GM18867 (cell line): Measurements from ENCODE around the gene HOXD4.

ENCODE experiments used
- ATAC-seq: cut with Tn5 transposase; IDR thresholded peaks from one replicate; pipeline ENCODE4 v1.9.1; 2021; ENCODE audit warnings: mild to moderate bottlenecking, moderate library complexity; ENCODE audit not compliant: unreplicated experiment

The HOXD4 gene

DNA sequence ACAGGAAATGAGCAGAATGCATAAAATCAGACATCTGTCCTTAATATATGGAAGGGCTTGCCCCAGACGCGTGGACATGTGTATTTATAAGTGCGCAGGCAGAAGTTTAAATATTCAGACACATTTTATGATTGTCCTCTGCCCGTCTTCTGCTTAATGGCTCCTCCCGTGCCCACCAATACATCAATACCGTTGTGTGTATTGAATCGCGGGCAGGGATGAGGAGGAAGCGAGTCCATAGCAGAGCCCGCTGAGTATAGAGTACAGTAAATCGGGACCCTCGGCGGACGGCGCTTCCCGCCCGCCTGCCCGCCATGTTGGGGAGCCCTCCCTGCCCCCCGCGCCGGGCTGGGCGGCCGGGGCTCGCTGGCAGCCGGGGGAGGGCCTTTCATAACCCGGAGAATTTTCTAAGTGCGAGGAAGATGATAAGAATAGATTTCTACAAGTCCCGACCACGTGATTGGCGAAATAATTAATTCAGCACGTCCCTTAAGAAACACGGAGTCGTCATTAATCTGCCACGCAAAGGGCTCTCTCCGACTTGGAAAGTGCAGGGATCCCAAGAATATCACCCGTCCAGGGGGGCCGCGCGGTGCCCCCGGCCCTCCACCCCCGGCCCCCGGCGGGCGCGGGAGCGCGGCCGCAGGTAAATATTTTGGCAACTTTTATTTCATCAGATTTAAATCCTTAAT is 5.6 kb downstream of the HOXD4 start, which contains the start of gene HOXD3:
HOXD3 (plus strand) TSS at position 501 of the 692 bp plus-strand sequence. CDS start 11,808 bp downstream, outside the sequence.
- no peak for ATAC-seq

DNA sequence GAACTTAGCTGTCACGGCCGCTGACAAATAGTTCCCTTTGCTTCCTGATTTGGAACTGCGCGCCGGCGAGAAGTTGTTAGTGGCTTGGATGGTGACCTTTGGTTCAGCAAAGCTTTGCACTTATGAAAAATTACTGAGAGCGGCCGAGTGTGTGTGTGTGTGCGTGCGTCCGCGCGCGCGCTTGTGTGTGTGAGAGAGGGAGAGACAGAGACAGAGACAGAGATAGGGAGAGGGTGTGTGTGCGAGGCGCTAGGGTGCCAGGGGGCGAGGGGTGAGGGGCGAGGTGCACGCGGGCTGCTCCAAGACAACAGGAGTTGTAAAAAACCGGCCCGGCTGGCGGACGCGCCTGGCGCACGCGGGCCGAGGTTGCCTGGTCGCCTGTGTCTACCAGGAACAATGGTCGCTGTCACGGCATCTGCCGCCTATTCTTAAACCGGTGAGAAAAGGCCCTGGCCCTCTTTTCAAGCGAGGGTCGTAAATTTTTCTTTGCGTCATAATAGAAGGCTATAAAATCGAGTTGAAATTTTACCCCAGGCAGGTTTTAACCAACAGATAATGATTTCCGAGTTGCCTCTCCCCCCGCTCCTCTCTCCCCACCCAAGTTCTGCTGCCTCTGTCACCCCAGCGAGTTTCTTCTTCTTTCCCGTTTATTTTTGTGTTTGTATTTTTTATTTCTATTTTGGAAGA is 6.3 kb downstream of the HOXD4 start:
- no peak for ATAC-seq

DNA sequence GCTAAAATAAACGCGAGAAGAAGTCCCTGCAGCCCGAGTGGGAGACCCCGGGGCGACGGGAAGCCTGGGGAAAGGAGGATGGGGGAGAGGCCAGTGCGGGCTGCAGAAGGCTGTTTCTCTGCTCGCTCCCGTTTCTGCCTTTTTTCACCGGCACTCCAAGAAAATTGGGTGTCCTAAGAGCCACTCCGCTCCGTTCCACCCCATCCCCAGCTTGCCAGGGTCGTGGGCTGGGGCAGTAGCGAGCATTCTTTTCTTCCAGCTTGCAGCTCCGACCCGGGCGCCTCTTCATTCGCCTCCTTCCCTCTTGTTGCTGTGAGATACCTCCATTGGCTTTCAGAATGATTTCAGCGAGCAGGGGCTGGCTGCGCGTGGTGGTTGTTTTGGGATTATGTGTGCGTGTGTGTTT is 6.8 kb downstream of the HOXD4 start:
- ATAC-seq, result no peak

DNA sequence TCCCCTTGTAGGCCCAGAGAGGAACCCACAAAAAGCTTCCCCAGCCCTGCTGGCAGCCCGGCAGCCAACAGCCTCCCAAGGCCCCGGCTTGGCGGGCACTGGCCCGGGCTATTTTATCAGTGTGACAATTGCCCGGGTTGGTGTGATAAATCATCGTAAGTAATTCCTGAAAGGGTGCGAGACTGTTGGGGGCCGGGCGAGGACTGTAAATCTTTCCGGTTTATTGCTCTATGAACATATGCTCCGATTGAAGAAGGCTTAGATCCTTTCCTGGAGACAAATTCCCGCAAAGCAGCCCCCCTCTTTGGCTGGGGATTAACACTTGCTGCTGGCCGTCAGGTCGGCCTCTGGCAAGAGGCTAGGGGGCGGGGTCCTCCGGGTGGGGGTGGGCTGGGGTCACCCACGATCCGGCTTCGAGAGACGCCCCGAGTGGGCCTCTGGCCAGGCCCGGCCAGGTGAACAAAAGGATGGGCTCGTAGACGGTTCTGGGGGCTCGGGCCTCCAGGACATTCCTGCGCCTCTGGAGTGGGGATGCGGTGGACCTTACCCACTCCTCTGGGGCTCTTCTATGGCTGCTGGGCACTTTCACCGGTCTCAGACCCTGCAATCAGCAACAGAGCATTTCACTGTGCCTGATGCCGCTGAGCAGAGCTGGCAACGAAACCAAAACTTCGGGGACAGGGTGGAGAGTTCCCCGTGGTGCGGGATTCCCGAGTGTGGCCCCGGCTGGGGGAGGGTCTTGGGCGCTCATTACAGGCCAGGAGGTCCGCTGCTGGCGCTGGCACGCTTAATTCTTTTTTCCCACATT is 7.7 kb downstream of the HOXD4 start:
- ATAC-seq, result no peak

DNA sequence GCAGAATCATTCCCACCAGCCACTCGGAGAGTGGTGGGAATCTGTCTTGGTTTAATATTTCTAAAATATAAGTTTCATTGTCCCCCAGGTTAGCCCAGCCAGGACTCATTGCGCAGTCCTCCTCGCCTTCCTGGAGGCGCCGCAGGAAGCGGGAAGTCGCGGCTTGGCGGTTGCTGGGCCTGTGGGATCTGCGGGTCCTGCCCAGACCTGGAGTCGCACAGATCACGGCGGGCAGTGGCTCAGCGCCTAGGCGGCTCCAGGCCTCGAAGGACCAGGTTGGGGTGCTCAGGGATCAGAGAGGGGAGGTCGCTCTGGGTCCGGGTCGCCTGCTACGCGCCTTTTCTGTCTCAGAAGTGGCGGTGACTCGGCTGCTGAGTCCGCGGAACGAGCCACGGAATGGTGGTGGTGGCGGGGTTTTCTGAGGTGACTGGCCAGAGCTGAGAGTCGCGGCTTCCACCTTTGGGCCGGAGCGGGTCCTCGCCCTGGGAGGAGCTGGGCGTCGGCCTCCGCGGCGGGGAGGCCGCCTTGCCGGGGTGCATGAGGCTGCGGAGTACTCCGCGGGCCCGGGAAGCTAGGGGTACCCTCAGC is 8.4 kb downstream of the HOXD4 start:
- ATAC-seq, result no peak

DNA sequence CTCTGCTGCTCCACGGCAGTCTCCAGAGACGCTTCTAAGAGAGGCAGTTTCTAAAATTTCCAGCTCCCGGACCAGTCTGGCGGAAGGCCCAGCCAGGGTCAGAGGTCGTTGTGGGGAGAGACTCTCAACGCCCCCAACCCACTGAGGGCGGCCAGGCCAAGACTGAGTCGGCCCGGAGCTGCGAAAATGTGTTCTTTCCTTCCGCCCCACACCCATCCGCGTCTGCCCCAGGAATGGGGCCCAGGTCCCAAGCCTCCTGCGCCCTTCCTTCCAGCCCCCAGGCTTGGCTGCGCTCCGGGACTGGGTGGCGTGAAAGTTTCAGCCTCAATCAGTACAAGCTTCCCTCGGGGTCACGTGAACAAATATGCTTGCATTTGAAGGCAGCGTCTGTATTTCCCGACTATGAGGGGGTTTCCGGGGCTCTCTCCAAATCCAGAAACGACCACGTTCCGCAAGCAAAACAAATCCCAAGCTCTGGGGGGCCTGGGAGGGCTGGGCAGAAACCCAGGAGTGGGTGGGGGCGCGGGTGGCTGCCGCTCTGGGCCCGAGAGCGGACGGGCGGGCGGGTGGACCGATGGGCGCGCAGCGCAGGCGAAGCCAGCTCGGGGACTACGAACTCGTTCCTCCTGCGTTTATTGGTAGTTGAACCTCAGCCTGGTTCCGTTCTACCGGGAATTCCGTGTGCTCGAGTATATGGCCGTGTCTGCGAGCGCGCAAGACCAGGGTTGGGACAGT is 9.1 kb downstream of the HOXD4 start:
- no peak for ATAC-seq

DNA sequence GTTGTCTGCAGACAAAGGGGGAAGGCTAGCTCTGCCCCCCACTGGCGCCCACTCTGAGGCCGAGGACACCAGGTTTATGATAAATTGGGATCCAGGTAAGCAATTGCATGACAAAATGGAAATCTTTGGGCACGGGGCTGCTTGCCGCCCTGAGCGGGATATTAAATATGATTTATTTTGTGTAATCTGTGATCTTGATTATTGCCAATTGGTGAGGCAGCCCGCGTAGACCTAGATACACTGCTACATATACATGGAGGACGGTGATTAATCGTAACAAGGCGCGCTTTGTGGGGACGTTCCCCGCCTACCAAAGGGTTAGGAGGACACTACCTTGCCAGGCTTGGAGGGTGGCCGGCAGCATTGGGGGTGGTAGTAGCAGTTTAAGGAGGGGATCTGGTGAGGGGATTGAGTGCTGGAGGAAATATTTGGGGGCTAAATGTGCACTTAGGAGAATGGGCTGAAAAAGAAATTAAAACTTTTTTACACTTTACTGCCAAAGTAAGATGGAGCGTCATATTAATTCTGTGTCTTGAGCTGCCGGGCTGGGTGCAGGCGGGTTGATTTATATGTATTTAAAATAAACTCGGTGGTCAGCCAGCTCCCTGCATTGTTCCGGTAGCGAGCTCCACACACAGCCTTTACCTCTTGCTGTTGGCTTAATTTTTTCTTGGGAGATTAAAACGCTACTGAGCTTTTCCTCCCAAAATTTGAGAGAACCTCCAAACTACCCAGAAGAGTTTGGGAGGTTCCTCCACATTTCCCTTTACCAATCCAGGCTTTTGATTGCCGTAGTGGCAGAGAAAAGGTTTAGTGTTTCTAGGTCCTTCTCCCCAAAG is 9.9 kb downstream of the HOXD4 start:
- no peak for ATAC-seq

DNA sequence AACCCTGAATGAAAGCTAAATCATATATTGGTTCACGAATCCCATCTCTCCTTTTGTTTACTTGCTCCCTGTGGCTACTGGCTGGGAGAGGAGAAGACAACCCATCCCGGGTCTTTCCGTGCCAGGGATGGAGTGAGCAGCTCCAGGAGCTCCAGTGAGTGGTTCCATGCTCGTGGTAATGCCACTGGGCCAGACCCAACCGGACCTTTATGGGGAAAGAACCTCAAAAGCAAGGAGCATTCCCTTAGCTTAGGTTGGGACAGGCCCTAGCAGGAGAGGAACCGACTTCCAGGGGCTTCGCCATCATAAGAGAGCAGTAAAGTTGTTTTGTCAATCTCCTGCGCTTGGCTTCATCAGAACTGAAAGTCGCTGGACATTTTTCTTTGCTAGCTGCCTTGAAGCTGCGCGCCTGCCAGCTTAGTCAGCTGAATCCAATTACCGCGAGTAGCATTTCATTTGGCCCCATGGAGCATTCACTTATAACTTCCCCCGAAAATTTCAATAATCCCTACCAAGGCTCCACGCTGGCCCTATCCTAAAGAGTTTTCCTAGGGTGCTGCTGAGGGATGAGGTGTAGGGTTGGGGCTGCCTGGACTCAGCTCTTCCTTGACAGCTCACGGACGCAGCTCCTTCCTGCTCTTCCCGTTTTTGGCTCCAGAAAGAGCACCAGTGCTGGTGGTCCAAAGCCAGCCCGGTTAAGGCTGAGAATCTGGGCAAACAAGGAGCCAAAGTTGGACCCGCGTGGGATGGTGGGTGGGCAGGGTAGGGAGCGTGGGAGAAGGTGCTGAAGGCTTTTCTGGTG is 10.7 kb downstream of the HOXD4 start:
- no peak for ATAC-seq

DNA sequence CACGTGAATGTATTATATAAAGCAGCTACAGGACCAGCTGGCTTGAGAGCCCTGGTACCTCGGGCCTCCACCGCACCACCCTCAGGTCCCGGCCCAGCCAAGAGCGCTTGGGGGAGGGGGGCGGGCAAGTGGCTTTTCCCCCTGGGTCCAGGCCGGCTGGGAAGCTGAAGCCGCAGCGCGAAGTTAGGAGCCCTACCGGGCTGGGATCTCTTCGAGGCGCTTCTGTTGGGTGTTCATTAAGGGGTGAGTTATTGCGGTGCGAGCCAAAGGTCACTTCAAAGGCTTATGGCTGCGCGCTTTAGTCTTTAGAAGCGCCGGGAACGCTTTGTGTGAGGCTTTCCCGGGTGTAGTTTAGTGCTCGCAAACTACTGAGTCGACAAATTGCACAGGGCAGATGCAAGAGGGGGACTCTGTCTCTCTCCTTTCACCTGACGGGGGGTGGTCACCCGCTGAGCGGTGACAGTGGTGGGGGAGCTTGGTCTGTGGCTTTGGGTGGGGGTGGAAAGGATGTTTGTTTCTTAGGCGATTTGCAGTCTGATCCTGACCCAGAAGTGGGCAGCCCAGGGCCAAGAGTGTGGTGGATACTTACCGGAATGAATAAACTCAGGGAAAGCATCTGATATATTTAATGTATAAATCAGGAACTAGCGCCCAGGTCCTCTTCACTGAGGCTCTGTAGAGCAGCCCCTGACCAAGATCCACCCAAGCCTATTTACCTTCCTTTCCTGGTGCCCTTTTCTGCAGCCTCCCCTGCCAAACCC is 11.7 kb downstream of the HOXD4 start:
- ATAC-seq, result no peak

DNA sequence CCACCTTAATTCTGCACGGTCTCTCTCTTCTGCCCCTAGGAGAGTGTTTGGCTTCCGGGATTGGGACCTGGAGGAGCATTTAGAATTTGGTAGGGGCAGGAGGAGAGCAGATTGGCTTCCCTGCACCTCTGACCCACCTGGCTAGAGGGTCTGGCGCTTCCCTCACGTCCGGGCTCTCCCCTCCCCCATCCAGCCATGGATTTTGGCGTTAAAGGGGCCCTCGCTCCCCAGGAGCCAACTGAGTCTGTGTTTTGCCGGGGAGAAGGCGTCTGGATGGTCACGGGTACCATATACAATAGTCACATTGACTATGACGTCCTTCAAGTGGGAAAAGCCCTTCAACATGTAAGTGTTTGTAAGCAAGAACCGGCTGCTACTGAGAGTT is 12.3 kb downstream of the HOXD4 start:
- no peak for ATAC-seq

DNA sequence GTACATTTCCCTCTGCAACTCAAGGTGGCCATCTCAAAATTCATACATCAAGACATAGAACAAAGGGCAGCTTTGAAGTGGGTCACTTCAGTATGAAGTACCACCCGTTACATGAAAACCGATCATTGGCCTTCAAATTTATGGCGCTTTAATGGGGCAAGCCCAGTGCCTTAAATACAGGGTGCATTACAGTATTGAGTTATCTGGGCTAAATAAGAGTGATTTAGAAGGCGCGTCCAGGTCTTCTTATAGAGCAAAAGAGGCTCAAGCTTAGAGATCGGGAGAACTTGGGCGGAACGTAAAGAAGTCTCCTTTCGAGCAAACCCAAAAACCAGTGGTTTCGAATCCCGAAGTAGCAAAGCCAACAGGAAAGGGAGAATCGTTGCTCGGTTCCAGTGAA is 12.9 kb downstream of the HOXD4 start:
- ATAC-seq, result no peak

DNA sequence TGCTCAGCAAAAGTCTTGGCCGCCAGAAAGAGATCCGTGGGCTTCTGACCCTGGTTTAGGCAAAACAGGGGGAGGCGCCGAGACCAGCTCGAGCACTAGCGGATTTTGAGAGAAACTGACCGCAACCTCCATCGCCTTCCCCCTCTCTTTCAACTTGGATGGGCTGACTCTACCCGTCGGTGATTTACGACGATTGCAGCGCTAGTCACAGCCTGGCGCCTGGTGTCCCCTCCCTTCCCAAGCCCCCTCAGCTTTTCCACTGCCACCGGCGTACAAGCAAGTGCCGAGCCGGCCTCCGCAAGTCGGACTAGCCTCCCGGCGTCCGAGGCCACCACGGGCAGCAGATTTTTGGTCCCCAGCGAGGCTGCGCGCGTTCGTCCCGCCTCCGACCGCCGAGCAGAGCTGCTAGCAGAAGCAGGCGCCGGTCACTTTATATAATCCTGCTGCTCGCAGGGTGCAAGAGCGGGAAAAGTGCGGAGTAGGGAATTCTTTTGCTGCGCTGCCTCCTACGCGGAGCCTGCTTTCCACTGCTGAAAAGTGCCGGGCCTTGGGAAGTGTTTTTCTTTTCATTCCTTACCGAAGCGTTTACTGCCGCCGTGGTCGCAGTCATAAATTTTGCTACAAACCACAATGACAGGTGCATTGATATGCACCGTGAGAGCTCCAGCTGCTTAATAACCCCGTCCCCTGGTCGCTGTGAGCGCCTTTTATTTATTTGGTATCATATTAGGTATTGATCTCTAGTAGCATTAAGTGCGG is 13.4 kb downstream of the HOXD4 start:
- ATAC-seq, result no peak

DNA sequence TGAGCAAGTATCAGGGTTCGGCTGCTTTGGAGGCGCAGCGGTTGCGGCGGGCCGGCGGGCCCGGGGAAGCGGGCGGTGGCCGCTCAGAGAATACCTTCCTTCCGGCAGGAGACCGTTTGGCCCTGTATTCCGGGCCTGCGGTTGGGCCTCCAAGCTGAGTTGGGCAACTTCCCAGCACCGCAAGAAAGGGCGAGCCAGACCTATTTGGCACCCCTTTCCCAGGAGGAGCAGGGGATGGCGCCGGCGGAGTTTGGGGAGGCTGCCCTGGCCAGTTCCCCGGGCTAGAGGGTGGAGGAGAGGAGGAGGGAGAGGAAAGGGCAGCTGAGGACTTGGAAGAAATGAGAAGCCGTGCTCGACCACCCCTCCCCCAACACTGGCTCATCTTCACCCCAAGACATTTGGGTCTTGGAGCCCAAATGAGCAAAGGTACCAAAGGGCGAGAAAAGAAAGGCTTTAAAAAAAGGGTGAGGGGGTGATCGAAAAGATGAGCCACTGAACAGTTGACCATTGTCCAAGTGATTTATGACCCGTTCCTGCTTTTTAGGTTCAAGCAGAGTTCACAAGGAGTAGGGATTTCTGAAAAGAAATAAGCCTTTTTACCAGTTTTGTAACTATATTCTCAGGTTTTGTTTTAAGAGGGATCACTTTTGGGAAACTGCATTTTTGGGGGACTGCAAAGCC is 14.2 kb downstream of the HOXD4 start:
- ATAC-seq, result no peak

DNA sequence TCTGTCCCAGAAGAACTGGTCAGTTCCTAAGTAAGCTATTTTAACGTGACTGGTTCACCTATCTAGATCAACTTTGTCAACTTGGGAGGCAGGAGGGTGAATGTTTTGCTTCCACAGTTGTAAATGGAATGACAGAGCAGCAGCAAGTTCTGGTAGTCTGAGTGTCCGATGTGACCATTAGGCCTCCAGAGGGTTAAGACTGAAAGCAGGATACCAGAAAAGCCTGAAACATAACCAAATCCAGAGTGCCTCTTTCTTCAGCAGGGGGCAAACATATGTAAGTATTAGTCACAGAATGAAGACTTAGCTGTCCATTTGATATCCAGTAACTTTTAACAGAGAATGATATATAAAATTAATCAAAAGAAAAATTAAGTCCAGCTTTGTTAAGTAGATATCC is 14.9 kb downstream of the HOXD4 start:
- no peak for ATAC-seq

DNA sequence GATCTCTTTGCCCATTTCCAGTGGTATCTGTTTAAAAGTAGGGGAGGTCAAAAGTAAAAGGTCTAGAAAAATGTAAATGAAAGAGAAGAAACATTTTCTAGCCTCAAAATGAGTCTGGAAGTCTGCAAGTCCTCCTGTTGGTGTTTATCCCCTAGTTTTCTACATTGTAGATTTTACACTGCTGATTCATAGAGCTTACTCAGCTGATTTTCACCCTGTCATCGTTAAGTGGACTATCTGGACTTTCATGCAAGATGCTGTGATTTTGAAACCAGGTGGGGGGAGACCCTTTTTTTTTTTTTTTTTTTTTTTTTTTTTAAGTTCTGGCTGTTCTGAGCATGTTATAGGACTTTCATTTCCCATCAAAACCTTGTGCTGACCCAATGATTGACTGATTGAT is 16.0 kb downstream of the HOXD4 start:
- ATAC-seq, result no peak

DNA sequence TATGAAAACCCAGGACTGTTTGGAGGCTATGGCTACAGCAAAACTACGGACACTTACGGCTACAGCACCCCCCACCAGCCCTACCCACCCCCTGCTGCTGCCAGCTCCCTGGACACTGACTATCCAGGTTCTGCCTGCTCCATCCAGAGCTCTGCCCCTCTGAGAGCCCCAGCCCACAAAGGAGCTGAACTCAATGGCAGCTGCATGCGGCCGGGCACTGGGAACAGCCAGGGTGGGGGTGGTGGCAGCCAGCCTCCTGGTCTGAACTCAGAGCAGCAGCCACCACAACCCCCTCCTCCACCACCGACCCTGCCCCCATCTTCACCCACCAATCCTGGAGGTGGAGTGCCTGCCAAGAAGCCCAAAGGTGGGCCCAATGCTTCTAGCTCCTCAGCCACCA is 17.8 kb downstream of the HOXD4 start:
- no peak for ATAC-seq

DNA sequence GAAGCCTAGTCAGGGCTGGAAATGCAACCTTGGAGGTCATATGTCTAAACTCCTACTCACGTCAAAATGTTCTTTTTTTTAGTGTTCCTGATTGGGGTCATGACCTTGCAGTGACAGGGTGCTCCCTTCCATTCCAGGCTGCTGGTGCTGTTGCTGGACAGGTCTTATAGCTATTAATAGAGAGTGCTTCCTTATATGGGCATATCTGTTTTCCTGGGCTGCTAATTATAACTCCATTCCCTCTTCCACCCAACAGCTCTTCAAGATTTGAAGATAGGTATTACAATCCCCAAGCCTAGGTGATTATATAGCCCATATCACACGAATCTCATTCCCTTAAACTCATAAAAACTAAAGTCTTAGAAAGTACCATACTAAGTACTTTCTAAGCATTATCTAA is 18.4 kb downstream of the HOXD4 start:
- ATAC-seq, result no peak
